TTC549 (cell line): Measurements from ENCODE around the gene CLDN1.

Source experiments
- FAIRE-seq: peaks from 2 replicates; lab custom pipeline; 2012; peaks lifted over from hg19 to GRCh38; lab: Jason Lieb, UNC

Gene CLDN1

GRCh38 chr3:190330936-190331734 lies 8.9 kb upstream of the CLDN1 start:
- no peak for FAIRE-seq

- FAIRE-seq, result no peak
These were observed 4.7 kb upstream of the CLDN1 start for GRCh38 chr3:190326930-190327329.

GRCh38 chr3:190326361-190326760 lies 4.1 kb upstream of the CLDN1 start:
- FAIRE-seq, result no peak

GRCh38 chr3:190325923-190326322 lies 3.7 kb upstream of the CLDN1 start:
- no peak for FAIRE-seq

- FAIRE-seq, result no peak
These were observed 990 bp upstream of the CLDN1 start for GRCh38 chr3:190323246-190323626.

- no peak for FAIRE-seq
These were observed 479 bp upstream of the CLDN1 start for GRCh38 chr3:190322604-190323245.

GRCh38 chr3:190320594-190321362 lies 1.5 kb downstream of the CLDN1 start:
- FAIRE-seq, result no peak

- FAIRE-seq, result no peak
These were observed 2.6 kb downstream of the CLDN1 start for GRCh38 chr3:190319660-190320059.

GRCh38 chr3:190318666-190319065 lies 3.6 kb downstream of the CLDN1 start:
- no peak for FAIRE-seq

- FAIRE-seq, result no peak
These were observed 7.5 kb downstream of the CLDN1 start for GRCh38 chr3:190314741-190315140.

- no peak for FAIRE-seq
These were observed 12.8 kb downstream of the CLDN1 start for GRCh38 chr3:190309414-190309813.

- no peak for FAIRE-seq
These were observed 14.1 kb downstream of the CLDN1 start for GRCh38 chr3:190308154-190308553.

- no peak for FAIRE-seq
These were observed 15.1 kb downstream of the CLDN1 start for GRCh38 chr3:190307164-190307545.

GRCh38 chr3:190306513-190307163 lies 15.6 kb downstream of the CLDN1 start:
- FAIRE-seq, result no peak

- no peak for FAIRE-seq
These were observed 16.2 kb downstream of the CLDN1 start for GRCh38 chr3:190306026-190306425.

- no peak for FAIRE-seq
These were observed 16.8 kb downstream of the CLDN1 start for GRCh38 chr3:190305406-190305805.

GRCh38 chr3:190303884-190304283 lies 18.4 kb downstream of the CLDN1 start:
- FAIRE-seq, result no peak

- no peak for FAIRE-seq
These were observed 19.9 kb downstream of the CLDN1 start for GRCh38 chr3:190302212-190302867.

- no peak for FAIRE-seq
These were observed 20.7 kb downstream of the CLDN1 start for GRCh38 chr3:190301591-190301990.

- FAIRE-seq, result no peak
These were observed 22.3 kb downstream of the CLDN1 start for GRCh38 chr3:190299969-190300368.

- FAIRE-seq, result no peak
These were observed 28.2 kb downstream of the CLDN1 start for GRCh38 chr3:190294030-190294429.

- FAIRE-seq, result no peak
These were observed 28.6 kb downstream of the CLDN1 start for GRCh38 chr3:190293621-190294020.
